Ishikawa (cell line): ENCODE data around the gene COL4A2.

Source experiments
- CEBPB ChIP-seq: IDR thresholded peaks from 2 replicates; pipeline ENCODE4 v1.6.1; 2012
- CREB1 ChIP-seq: IDR thresholded peaks from 2 replicates; pipeline ENCODE4 v1.6.1; 2012; ENCODE audit warnings: low read depth
- EGR1 ChIP-seq: IDR thresholded peaks from 2 replicates; pipeline ENCODE4 v1.6.1; 2012
- EP300 ChIP-seq: IDR thresholded peaks from 2 replicates; pipeline ENCODE4 v1.6.1; 2012; ENCODE audit warnings: borderline replicate concordance
- FOXM1 ChIP-seq: IDR thresholded peaks from 2 replicates; pipeline ENCODE4 v1.6.1; 2012; ENCODE audit warnings: low read depth, borderline replicate concordance
- MAX ChIP-seq: IDR thresholded peaks from 2 replicates; pipeline ENCODE4 v1.6.1; 2012
- NFIC ChIP-seq: IDR thresholded peaks from 2 replicates; pipeline ENCODE4 v1.6.1; 2012
- RAD21 ChIP-seq: IDR thresholded peaks from 2 replicates; pipeline ENCODE4 v1.6.1; 2012; ENCODE audit warnings: low read depth
- TAF1 ChIP-seq: IDR thresholded peaks from 2 replicates; pipeline ENCODE4 v1.6.1; 2012; ENCODE audit warnings: low read depth, mild to moderate bottlenecking
- TCF12 ChIP-seq: IDR thresholded peaks from 2 replicates; pipeline ENCODE4 v1.6.1; 2012; ENCODE audit warnings: low read depth
- TEAD4 ChIP-seq: IDR thresholded peaks from 2 replicates; pipeline ENCODE4 v1.6.1; 2012
- YY1 ChIP-seq: IDR thresholded peaks from 2 replicates; pipeline ENCODE4 v1.6.1; 2012; ENCODE audit warnings: low read depth
- ZBTB7A ChIP-seq: IDR thresholded peaks from 2 replicates; pipeline ENCODE4 v1.6.1; 2012; ENCODE audit warnings: low read depth
- TF ChIP-seq, protein P1 (sequence below): IDR thresholded peaks from 2 replicates; pipeline ENCODE4 v1.6.1; 2012; ENCODE audit warnings: low read depth, mild to moderate bottlenecking
- TF ChIP-seq, protein P2 (sequence below): IDR thresholded peaks from 2 replicates; pipeline ENCODE4 v1.6.1; 2012

COL4A2 gene

DNA sequence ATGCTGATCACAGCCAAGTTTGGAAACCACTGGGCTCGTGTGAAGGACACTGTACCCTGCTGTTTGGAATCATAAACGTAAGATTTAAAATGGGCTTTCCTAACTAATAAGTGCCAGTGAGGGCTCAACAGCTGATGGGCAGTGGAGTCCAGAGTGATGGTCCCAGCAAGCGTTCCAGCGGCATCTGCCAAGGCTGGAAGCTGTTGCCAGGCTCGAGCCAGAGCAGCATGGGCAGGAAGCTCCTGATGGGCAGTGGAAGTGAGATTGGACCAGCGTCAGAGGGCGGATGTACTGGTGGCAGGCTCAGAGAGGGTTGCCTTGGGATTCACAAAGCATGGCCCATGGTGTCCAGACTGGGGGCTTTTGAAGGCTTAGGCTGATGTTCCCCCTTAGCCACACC, 30.2 kb downstream of the COL4A2 start:
- TF ChIP-seq CEBPB (no peak), TCF12 (no peak), TEAD4 (no peak), NFIC (no peak), EGR1 (no peak), FOXM1 (no peak), CREB1 (no peak), RAD21 (no peak), YY1 (no peak), ZBTB7A (no peak), TAF1 (no peak), MAX (no peak), EP300 (no peak)
- TF ChIP-seq, protein P1, sequence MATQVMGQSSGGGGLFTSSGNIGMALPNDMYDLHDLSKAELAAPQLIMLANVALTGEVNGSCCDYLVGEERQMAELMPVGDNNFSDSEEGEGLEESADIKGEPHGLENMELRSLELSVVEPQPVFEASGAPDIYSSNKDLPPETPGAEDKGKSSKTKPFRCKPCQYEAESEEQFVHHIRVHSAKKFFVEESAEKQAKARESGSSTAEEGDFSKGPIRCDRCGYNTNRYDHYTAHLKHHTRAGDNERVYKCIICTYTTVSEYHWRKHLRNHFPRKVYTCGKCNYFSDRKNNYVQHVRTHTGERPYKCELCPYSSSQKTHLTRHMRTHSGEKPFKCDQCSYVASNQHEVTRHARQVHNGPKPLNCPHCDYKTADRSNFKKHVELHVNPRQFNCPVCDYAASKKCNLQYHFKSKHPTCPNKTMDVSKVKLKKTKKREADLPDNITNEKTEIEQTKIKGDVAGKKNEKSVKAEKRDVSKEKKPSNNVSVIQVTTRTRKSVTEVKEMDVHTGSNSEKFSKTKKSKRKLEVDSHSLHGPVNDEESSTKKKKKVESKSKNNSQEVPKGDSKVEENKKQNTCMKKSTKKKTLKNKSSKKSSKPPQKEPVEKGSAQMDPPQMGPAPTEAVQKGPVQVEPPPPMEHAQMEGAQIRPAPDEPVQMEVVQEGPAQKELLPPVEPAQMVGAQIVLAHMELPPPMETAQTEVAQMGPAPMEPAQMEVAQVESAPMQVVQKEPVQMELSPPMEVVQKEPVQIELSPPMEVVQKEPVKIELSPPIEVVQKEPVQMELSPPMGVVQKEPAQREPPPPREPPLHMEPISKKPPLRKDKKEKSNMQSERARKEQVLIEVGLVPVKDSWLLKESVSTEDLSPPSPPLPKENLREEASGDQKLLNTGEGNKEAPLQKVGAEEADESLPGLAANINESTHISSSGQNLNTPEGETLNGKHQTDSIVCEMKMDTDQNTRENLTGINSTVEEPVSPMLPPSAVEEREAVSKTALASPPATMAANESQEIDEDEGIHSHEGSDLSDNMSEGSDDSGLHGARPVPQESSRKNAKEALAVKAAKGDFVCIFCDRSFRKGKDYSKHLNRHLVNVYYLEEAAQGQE: no peak
- TF ChIP-seq, protein P2, sequence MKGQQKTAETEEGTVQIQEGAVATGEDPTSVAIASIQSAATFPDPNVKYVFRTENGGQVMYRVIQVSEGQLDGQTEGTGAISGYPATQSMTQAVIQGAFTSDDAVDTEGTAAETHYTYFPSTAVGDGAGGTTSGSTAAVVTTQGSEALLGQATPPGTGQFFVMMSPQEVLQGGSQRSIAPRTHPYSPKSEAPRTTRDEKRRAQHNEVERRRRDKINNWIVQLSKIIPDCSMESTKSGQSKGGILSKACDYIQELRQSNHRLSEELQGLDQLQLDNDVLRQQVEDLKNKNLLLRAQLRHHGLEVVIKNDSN: no peak

DNA sequence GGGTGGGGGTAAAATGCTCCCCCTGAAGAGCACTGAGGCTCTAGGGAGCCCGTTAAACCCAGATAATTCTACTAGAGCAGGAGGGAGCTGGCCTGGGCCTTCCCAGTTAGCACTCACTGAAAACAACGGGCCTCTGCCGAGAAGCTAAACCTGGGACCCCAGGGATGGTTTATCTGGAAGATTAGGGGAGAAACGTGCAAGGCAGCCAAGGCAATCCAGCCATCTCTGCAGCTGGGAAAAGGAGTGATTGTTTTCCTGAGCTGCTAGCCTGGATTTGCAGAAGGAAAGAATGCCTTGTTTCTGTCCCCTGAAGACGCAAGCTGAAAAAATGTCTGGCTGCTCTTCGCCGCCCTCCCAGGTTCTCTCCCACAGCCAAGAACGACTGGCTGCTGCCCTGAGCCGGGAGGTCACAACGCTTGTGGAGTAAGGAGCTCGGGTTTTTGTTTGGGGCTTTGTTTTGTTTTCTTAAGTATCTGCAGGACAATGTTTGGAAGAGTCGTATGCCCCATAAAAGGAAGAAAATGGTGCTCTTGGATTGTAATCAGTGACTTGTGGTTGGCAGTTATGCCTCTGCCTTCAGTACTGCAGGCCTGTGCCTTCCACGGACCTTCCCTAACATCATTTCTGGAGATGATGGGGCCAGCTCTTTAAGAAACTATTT, 31.5 kb downstream of the COL4A2 start:
- TF ChIP-seq CEBPB: no peak
- TF ChIP-seq, protein P1: no peak
- no peak for TF ChIP-seq CREB1
- TF ChIP-seq, protein P2: no peak

DNA sequence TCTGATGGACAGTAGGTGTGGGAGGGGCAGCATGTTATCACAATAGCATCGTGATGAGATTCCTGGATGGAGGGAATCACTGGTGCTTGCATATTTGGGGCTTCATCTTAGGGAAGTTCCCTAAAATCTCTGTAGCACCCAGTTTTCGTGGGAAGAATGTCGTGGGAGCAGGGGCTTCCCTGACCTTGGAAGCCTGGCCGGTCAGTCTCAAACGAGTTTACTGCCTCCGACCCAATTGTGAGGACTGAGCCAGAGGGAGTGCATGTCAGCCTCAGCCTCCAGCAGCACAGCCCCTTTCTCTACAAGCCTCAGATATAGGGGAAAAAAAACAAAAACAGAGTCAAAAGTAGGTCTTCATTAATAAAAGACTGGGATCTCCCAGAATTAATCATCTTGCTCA, 32.2 kb downstream of the COL4A2 start:
- no peak for TF ChIP-seq NFIC

DNA sequence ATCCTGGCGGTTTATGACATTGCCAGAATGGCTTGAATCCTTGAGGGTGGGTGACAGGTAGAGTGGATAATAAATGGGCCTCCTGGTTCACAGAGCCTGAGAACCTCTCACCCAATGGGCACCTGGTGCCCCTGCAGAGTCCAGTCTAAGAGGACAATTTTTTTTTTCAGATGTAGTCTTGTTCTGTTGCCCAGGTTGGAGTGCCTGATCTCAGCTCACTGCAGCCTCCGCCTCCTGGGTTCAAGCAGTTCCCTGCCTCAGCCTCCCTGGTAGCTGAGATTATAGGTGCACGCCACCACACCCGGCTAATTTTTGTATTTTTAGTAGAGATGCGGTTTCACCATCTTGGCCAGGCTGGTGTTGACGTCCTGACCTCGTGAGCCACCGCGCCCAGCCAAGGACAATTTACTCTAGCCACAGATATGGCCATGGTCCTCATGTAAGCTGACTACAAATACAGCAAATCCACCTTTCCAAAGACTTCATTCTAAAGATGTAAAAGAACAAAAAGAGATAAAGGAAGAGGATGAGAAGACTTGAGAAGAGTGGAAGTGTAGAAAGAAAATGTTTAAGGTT, 33.0 kb downstream of the COL4A2 start:
- TF ChIP-seq TEAD4: no peak
- no peak for TF ChIP-seq FOXM1

DNA sequence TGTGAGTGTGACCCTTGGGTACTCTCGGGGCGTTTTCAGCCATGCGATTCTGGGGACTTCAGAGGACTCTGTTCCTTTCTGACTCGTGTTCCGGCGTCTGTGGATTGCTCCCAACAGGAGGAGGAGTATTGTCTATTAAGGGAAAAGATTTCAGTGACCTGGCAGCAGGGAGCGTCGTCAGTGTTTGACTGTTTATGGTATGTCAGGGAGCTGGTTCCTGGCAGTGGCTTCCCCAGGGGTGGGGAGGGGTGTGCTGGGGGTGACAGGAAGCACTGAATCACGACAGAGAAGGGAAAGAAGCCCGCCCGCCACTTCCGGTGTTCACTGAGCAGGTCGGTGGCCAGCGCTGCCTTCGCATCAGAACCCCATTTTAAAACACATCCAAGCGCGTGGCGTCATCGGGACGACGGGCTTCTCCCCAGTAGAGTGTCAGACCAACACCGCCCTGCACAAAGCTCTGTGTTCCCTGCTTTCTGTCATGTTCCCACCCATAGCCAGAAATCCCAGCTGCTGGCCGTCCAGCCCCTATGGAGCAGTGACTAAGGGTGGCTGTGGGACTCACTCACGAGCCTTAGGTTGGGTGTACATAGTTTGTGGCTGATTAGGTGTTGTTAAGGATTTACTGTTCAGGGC, 33.8 kb downstream of the COL4A2 start:
- TF ChIP-seq MAX (no peak), ZBTB7A (no peak), TAF1 (no peak), FOXM1 (no peak), CEBPB (no peak)
- TF ChIP-seq, protein P1: no peak
- TF ChIP-seq, protein P2: no peak
